ENCODE data around the gene KIF1A. TPM values are rescaled to one million over a fixed set of nuclear protein-coding genes. Genes with fewer than 3 reads are reported as not detected.

Gene KIF1A
- polyA plus RNA-seq, 1 donor (not counting 4 experiments of a cell fraction or from before 2014, with no cell fraction given) = not detected

GRCh38 chr2:240687741-240688552 is 132.1 kb downstream of the KIF1A start:
- no peaks in the 10 kb centered on the region for H3K4me1 ChIP-seq (ENCODE audit: control insufficient read depth, extremely low read depth, insufficient read depth, low read length)
- H3K27me3 ChIP-seq (ENCODE audit: control insufficient read depth, extremely low read depth, insufficient read depth, low read length) = peaks cover 16% of the 10 kb centered on the region
- no peaks in the 10 kb centered on the region for H4K20me1 ChIP-seq (ENCODE audit: control insufficient read depth, extremely low read depth, insufficient read depth, low read length)
- H3K4me2 ChIP-seq (ENCODE audit: control insufficient read depth, extremely low read depth, insufficient read depth, low read depth, low read length) = no peak overlapping the region
- H3K9me3 ChIP-seq (ENCODE audit: control insufficient read depth, low read depth, low read length) = no peaks in the 10 kb centered on the region
- no peak for FAIRE-seq
- H3K9ac ChIP-seq (ENCODE audit: control insufficient read depth, extremely low read depth, insufficient read depth, low read length) = no peak overlapping the region
- TF ChIP-seq EZH2 (IDR thresholded peaks at IDR 0.05; ENCODE audit: low read length) (no peak), CTCF (optimal IDR thresholded peaks at IDR 0.05 in 1 of 3, IDR thresholded peaks at IDR 0.05 in 1 of 3, conservative IDR thresholded peaks at IDR 0.05 in 1 of 3; ENCODE audit: extremely low read depth in 1 of 3, insufficient read depth in 2 of 3, low read length in 3 of 3) (no peak)
- H3K4me3 ChIP-seq (ENCODE audit: control insufficient read depth in 2 of 3, extremely low read depth in 1 of 3, insufficient read depth in 2 of 3, low read depth in 1 of 3, low read length in 3 of 3) = no peak overlapping the region
- dilution Hi-C loops (cut with MboI; ENCODE audit: extremely low pct_ligation_motif_present, low sequenced_read_pairs) = no loop called here
- H3K36me3 ChIP-seq (ENCODE audit: control insufficient read depth in 2 of 2, extremely low read depth in 1 of 2, insufficient read depth in 2 of 2, low read length in 2 of 2) = no peaks in the 10 kb centered on the region
- no peaks in the 10 kb centered on the region for H3K9me1 ChIP-seq (ENCODE audit: control insufficient read depth, extremely low read depth, insufficient read depth, low read length)
- H2AFZ ChIP-seq (ENCODE audit: control insufficient read depth, low read length) = no peak overlapping the region
- no peak for DNase-seq (ENCODE audit: low read depth, low spot score)
- no peaks in the 10 kb centered on the region for H3K79me2 ChIP-seq (ENCODE audit: control insufficient read depth, insufficient read depth, low read length)
- H3K27ac ChIP-seq (ENCODE audit: control insufficient read depth, insufficient read depth, low read length) = no peak overlapping the region

- H3K79me2 ChIP-seq (ENCODE audit: control insufficient read depth, insufficient read depth, low read length) = no peaks in the 10 kb centered on the region
- no peaks in the 10 kb centered on the region for H4K20me1 ChIP-seq (ENCODE audit: control insufficient read depth, extremely low read depth, insufficient read depth, low read length)
- no peaks in the 10 kb centered on the region for H3K9me1 ChIP-seq (ENCODE audit: control insufficient read depth, extremely low read depth, insufficient read depth, low read length)
- TF ChIP-seq CTCF (optimal IDR thresholded peaks at IDR 0.05 in 1 of 3, IDR thresholded peaks at IDR 0.05 in 1 of 3, conservative IDR thresholded peaks at IDR 0.05 in 1 of 3; ENCODE audit: extremely low read depth in 1 of 3, insufficient read depth in 2 of 3, low read length in 3 of 3) (no peak), EZH2 (IDR thresholded peaks at IDR 0.05; ENCODE audit: low read length) (no peak)
- no peak overlapping the region for H3K4me3 ChIP-seq (ENCODE audit: control insufficient read depth in 2 of 3, extremely low read depth in 1 of 3, insufficient read depth in 2 of 3, low read depth in 1 of 3, low read length in 3 of 3)
- H2AFZ ChIP-seq (ENCODE audit: control insufficient read depth, low read length) = no peak overlapping the region
- no peaks in the 10 kb centered on the region for H3K36me3 ChIP-seq (ENCODE audit: control insufficient read depth in 2 of 2, extremely low read depth in 1 of 2, insufficient read depth in 2 of 2, low read length in 2 of 2)
- no peak overlapping the region for H3K27ac ChIP-seq (ENCODE audit: control insufficient read depth, insufficient read depth, low read length)
- H3K4me2 ChIP-seq (ENCODE audit: control insufficient read depth, extremely low read depth, insufficient read depth, low read depth, low read length) = no peak overlapping the region
- no peak for DNase-seq (ENCODE audit: low read depth, low spot score)
- no peaks in the 10 kb centered on the region for H3K4me1 ChIP-seq (ENCODE audit: control insufficient read depth, extremely low read depth, insufficient read depth, low read length)
- H3K9me3 ChIP-seq (ENCODE audit: control insufficient read depth, low read depth, low read length) = no peaks in the 10 kb centered on the region
- dilution Hi-C loops (cut with MboI; ENCODE audit: extremely low pct_ligation_motif_present, low sequenced_read_pairs) = no loop called here
- H3K9ac ChIP-seq (ENCODE audit: control insufficient read depth, extremely low read depth, insufficient read depth, low read length) = no peak overlapping the region
- H3K27me3 ChIP-seq (ENCODE audit: control insufficient read depth, extremely low read depth, insufficient read depth, low read length) = peaks cover 16% of the 10 kb centered on the region
- no peak for FAIRE-seq
Measured at GRCh38 chr2:240687045-240687740, 132.8 kb downstream of the KIF1A start.
